Uterus (tissue), 2 donors: ENCODE data around the gene AIG1.

Source experiments
- CTCF ChIP-seq, 4 experiments: fragments of 200-600 bp in 2 of 4; fragments of 450-650 bp in 2 of 4; sonication (generic) in 2 of 4; IDR thresholded peaks; one replicate each; pipeline ENCODE4 v1.5.1; 2016 to 2019; ENCODE audit warnings: antibody characterized with exemption in 4 of 4, mild to moderate bottlenecking in 2 of 4, moderate library complexity in 1 of 4
- POLR2A ChIP-seq, 2 donors: fragments of 450-650 bp; IDR thresholded peaks; one replicate each; pipeline ENCODE4 v1.6.1; 2016; ENCODE audit warnings: antibody characterized with exemption in 2 of 2, mild to moderate bottlenecking in 1 of 2, moderate library complexity in 1 of 2

- TF ChIP-seq CTCF (IDR thresholded peaks at IDR 0.05) (no peak), POLR2A (IDR thresholded peaks at IDR 0.05) (no peak)
These were observed 68.0 kb downstream of the AIG1 start for GRCh38 chr6:143128681-143129015.
